ENCODE results near the gene PRDM1.

PRDM1 gene

GRCh38 chr6:106105493-106105892, 19.4 kb downstream of the PRDM1 start:
- Histone ChIP-seq H3K4me1 (ENCODE audit: control insufficient read depth, insufficient read depth, low read length, unreplicated experiment) (no peaks in the 10 kb centered on the region), H3K36me3 (ENCODE audit: insufficient read depth, low read length) (peaks cover 8% of the 10 kb centered on the region; the same call in 1 of the 2 replicates), H3K79me2 (ENCODE audit: control insufficient read depth, insufficient read depth, low read length, unreplicated experiment) (no peaks in the 10 kb centered on the region), H3K4me3 (ENCODE audit: low read depth, low read length) (no peak overlapping the region), H2AFZ (ENCODE audit: low read length, unreplicated experiment) (no peak overlapping the region), H3K27ac (ENCODE audit: low read depth, low read length) (no peak overlapping the region), H3K27me3 (ENCODE audit: insufficient read depth, low read length) (no peaks in the 10 kb centered on the region)

GRCh38 chr6:106106276-106107042, 20.3 kb downstream of the PRDM1 start:
- peaks cover 8% of the 10 kb centered on the region; the same call in 1 of the 2 replicates for H3K36me3 ChIP-seq (ENCODE audit: insufficient read depth, low read length)
- H3K27ac ChIP-seq (ENCODE audit: low read depth, low read length), result no peak overlapping the region
- H2AFZ ChIP-seq (ENCODE audit: low read length, unreplicated experiment), result no peak overlapping the region
- H3K4me3 ChIP-seq (ENCODE audit: low read depth, low read length), result no peak overlapping the region
- H3K27me3 ChIP-seq (ENCODE audit: insufficient read depth, low read length), result no peaks in the 10 kb centered on the region
- no peaks in the 10 kb centered on the region for H3K79me2 ChIP-seq (ENCODE audit: control insufficient read depth, insufficient read depth, low read length, unreplicated experiment)
- no peaks in the 10 kb centered on the region for H3K4me1 ChIP-seq (ENCODE audit: control insufficient read depth, insufficient read depth, low read length, unreplicated experiment)

- no peaks in the 10 kb centered on the region for H3K27me3 ChIP-seq (ENCODE audit: insufficient read depth, low read length)
- H3K36me3 ChIP-seq (ENCODE audit: insufficient read depth, low read length), result peaks cover 8% of the 10 kb centered on the region; the same call in 1 of the 2 replicates
- no peak overlapping the region for H3K27ac ChIP-seq (ENCODE audit: low read depth, low read length)
- H3K79me2 ChIP-seq (ENCODE audit: control insufficient read depth, insufficient read depth, low read length, unreplicated experiment), result no peaks in the 10 kb centered on the region
- H3K4me3 ChIP-seq (ENCODE audit: low read depth, low read length), result no peak overlapping the region
- no peaks in the 10 kb centered on the region for H3K4me1 ChIP-seq (ENCODE audit: control insufficient read depth, insufficient read depth, low read length, unreplicated experiment)
- H2AFZ ChIP-seq (ENCODE audit: low read length, unreplicated experiment), result no peak overlapping the region
Measured at GRCh38 chr6:106107043-106107613, 21.0 kb downstream of the PRDM1 start.

- Histone ChIP-seq H2AFZ (ENCODE audit: low read length, unreplicated experiment) (no peak overlapping the region), H3K27me3 (ENCODE audit: insufficient read depth, low read length) (no peaks in the 10 kb centered on the region), H3K4me3 (ENCODE audit: low read depth, low read length) (no peak overlapping the region), H3K4me1 (ENCODE audit: control insufficient read depth, insufficient read depth, low read length, unreplicated experiment) (no peaks in the 10 kb centered on the region), H3K36me3 (ENCODE audit: insufficient read depth, low read length) (peaks cover 8% of the 10 kb centered on the region; the same call in 1 of the 2 replicates), H3K79me2 (ENCODE audit: control insufficient read depth, insufficient read depth, low read length, unreplicated experiment) (no peaks in the 10 kb centered on the region), H3K27ac (ENCODE audit: low read depth, low read length) (no peak overlapping the region)
Measured at GRCh38 chr6:106108129-106108528, 22.0 kb downstream of the PRDM1 start.

GRCh38 chr6:106109029-106109428, 22.9 kb downstream of the PRDM1 start:
- Histone ChIP-seq H2AFZ (ENCODE audit: low read length, unreplicated experiment) (no peak overlapping the region), H3K27ac (ENCODE audit: low read depth, low read length) (no peak overlapping the region), H3K4me1 (ENCODE audit: control insufficient read depth, insufficient read depth, low read length, unreplicated experiment) (no peaks in the 10 kb centered on the region), H3K27me3 (ENCODE audit: insufficient read depth, low read length) (no peaks in the 10 kb centered on the region), H3K79me2 (ENCODE audit: control insufficient read depth, insufficient read depth, low read length, unreplicated experiment) (no peaks in the 10 kb centered on the region), H3K36me3 (ENCODE audit: insufficient read depth, low read length) (peaks cover 8% of the 10 kb centered on the region; the same call in 1 of the 2 replicates), H3K4me3 (ENCODE audit: low read depth, low read length) (no peak overlapping the region)

- no peak overlapping the region for H2AFZ ChIP-seq (ENCODE audit: low read length, unreplicated experiment)
- peaks cover 8% of the 10 kb centered on the region; the same call in 1 of the 2 replicates for H3K36me3 ChIP-seq (ENCODE audit: insufficient read depth, low read length)
- H3K4me1 ChIP-seq (ENCODE audit: control insufficient read depth, insufficient read depth, low read length, unreplicated experiment), result no peaks in the 10 kb centered on the region
- no peaks in the 10 kb centered on the region for H3K27me3 ChIP-seq (ENCODE audit: insufficient read depth, low read length)
- no peaks in the 10 kb centered on the region for H3K79me2 ChIP-seq (ENCODE audit: control insufficient read depth, insufficient read depth, low read length, unreplicated experiment)
- no peak overlapping the region for H3K4me3 ChIP-seq (ENCODE audit: low read depth, low read length)
- no peak overlapping the region for H3K27ac ChIP-seq (ENCODE audit: low read depth, low read length)
Measured at GRCh38 chr6:106110164-106110826, 24.2 kb downstream of the PRDM1 start.

GRCh38 chr6:106112433-106112832, 26.3 kb downstream of the PRDM1 start:
- H3K4me3 ChIP-seq (ENCODE audit: low read depth, low read length), result no peak overlapping the region
- no peak overlapping the region for H3K27ac ChIP-seq (ENCODE audit: low read depth, low read length)
- H3K27me3 ChIP-seq (ENCODE audit: insufficient read depth, low read length), result no peaks in the 10 kb centered on the region
- no peaks in the 10 kb centered on the region for H3K4me1 ChIP-seq (ENCODE audit: control insufficient read depth, insufficient read depth, low read length, unreplicated experiment)
- H2AFZ ChIP-seq (ENCODE audit: low read length, unreplicated experiment), result no peak overlapping the region
- H3K36me3 ChIP-seq (ENCODE audit: insufficient read depth, low read length), result no peaks in the 10 kb centered on the region
- no peaks in the 10 kb centered on the region for H3K79me2 ChIP-seq (ENCODE audit: control insufficient read depth, insufficient read depth, low read length, unreplicated experiment)

- Histone ChIP-seq H3K27ac (ENCODE audit: low read depth, low read length) (no peak overlapping the region), H3K4me3 (ENCODE audit: low read depth, low read length) (no peak overlapping the region), H3K79me2 (ENCODE audit: control insufficient read depth, insufficient read depth, low read length, unreplicated experiment) (no peaks in the 10 kb centered on the region), H3K36me3 (ENCODE audit: insufficient read depth, low read length) (no peaks in the 10 kb centered on the region), H3K4me1 (ENCODE audit: control insufficient read depth, insufficient read depth, low read length, unreplicated experiment) (no peaks in the 10 kb centered on the region), H2AFZ (ENCODE audit: low read length, unreplicated experiment) (no peak overlapping the region), H3K27me3 (ENCODE audit: insufficient read depth, low read length) (no peaks in the 10 kb centered on the region)
Measured at GRCh38 chr6:106113256-106113959, 27.3 kb downstream of the PRDM1 start.

- Histone ChIP-seq H2AFZ (ENCODE audit: low read length, unreplicated experiment) (no peak overlapping the region), H3K27ac (ENCODE audit: low read depth, low read length) (no peak overlapping the region), H3K79me2 (ENCODE audit: control insufficient read depth, insufficient read depth, low read length, unreplicated experiment) (no peaks in the 10 kb centered on the region), H3K4me1 (ENCODE audit: control insufficient read depth, insufficient read depth, low read length, unreplicated experiment) (no peaks in the 10 kb centered on the region), H3K27me3 (ENCODE audit: insufficient read depth, low read length) (no peaks in the 10 kb centered on the region), H3K36me3 (ENCODE audit: insufficient read depth, low read length) (no peaks in the 10 kb centered on the region), H3K4me3 (ENCODE audit: low read depth, low read length) (no peak overlapping the region)
Measured at GRCh38 chr6:106114492-106114891, 28.4 kb downstream of the PRDM1 start.

GRCh38 chr6:106115286-106115685, 29.1 kb downstream of the PRDM1 start:
- Histone ChIP-seq H3K4me3 (ENCODE audit: low read depth, low read length) (no peak overlapping the region), H2AFZ (ENCODE audit: low read length, unreplicated experiment) (no peak overlapping the region)

More at GRCh38 chr6:106115286-106115685, 29.1 kb downstream of the PRDM1 start:
- Histone ChIP-seq H3K4me1 (ENCODE audit: control insufficient read depth, insufficient read depth, low read length, unreplicated experiment) (no peaks in the 10 kb centered on the region), H3K36me3 (ENCODE audit: insufficient read depth, low read length) (no peaks in the 10 kb centered on the region), H3K79me2 (ENCODE audit: control insufficient read depth, insufficient read depth, low read length, unreplicated experiment) (no peaks in the 10 kb centered on the region), H3K27me3 (ENCODE audit: insufficient read depth, low read length) (no peaks in the 10 kb centered on the region), H3K27ac (ENCODE audit: low read depth, low read length) (no peak overlapping the region)
